NCI-H2081 treated with DMSO at 0.1 percent for 48 hours (cell line): ENCODE data around the gene MNT.

Source experiments
- DNase-seq: peaks from one replicate; lab custom pipeline; 2025; lab: John Stamatoyannopoulos, UW

The MNT gene

GRCh38 chr17:2380226-2380922, 20.5 kb downstream of the MNT start:
- DNase-seq: no peak

- no peak for DNase-seq
Measured at GRCh38 chr17:2379489-2380225, 21.2 kb downstream of the MNT start.

- DNase-seq: no peak
Measured at GRCh38 chr17:2378905-2379304, 22.0 kb downstream of the MNT start.

- no peak for DNase-seq
Measured at GRCh38 chr17:2377659-2378058, 23.2 kb downstream of the MNT start.

- DNase-seq: no peak
Measured at GRCh38 chr17:2376107-2376506, 24.8 kb downstream of the MNT start.

GRCh38 chr17:2375406-2375805, 25.5 kb downstream of the MNT start:
- DNase-seq: no peak

- no peak for DNase-seq
Measured at GRCh38 chr17:2374549-2375285, 26.1 kb downstream of the MNT start.

- no peak for DNase-seq
Measured at GRCh38 chr17:2373179-2373578, 27.7 kb downstream of the MNT start.

GRCh38 chr17:2372681-2373080, 28.2 kb downstream of the MNT start:
- DNase-seq: no peak

GRCh38 chr17:2372180-2372579, 28.7 kb downstream of the MNT start:
- no peak for DNase-seq

GRCh38 chr17:2371183-2372130, 29.4 kb downstream of the MNT start:
- DNase-seq: no peak

- no peak for DNase-seq
Measured at GRCh38 chr17:2370211-2370589, 30.7 kb downstream of the MNT start.

- DNase-seq: no peak
Measured at GRCh38 chr17:2369551-2370210, 31.2 kb downstream of the MNT start.

- no peak for DNase-seq
Measured at GRCh38 chr17:2369039-2369438, 31.8 kb downstream of the MNT start.

GRCh38 chr17:2368359-2368758, 32.5 kb downstream of the MNT start:
- DNase-seq: no peak

GRCh38 chr17:2366747-2367494, 33.9 kb downstream of the MNT start:
- no peak for DNase-seq

- no peak for DNase-seq
Measured at GRCh38 chr17:2365132-2365531, 35.7 kb downstream of the MNT start.

GRCh38 chr17:2364763-2365116, 36.1 kb downstream of the MNT start:
- no peak for DNase-seq

- DNase-seq: no peak
Measured at GRCh38 chr17:2363851-2364762, 36.8 kb downstream of the MNT start.

- no peak for DNase-seq
Measured at GRCh38 chr17:2363318-2363717, 37.5 kb downstream of the MNT start.
